Mesenchymal stem cell (in vitro differentiated cells and primary cell): Measurements from ENCODE around the gene REC114.
A peak's percentile ranks its signal among the peaks of the same experiment; 100 is the strongest.
"Not testable (repeated sequence)": the region's sequence is repeated elsewhere in the genome, so short reads cannot be mapped to it uniquely, and the experiment has no call there.

Experiments used
- DNase-seq: peaks from one replicate; pipeline ENCODE4 v3.0.0-alpha.2; 2013
- H2AFZ ChIP-seq: one replicate; pipeline ENCODE4 v1.6.1; 2013; ENCODE audit warnings: low read depth, mild to moderate bottlenecking, control low read depth, inconsistent platforms, low read length, moderate library complexity
- H2AK5ac ChIP-seq: 2 replicates; pipeline ENCODE4 v1.6.1; 2013; ENCODE audit warnings: low read length, moderate library complexity, mild to moderate bottlenecking, inconsistent platforms; ENCODE audit not compliant: severe bottlenecking
- H2BK120ac ChIP-seq: one replicate; pipeline ENCODE4 v1.6.1; 2013; ENCODE audit warnings: low read depth, mild to moderate bottlenecking, inconsistent platforms, low read length, moderate library complexity
- H2BK12ac ChIP-seq, 2 experiments: one replicate each; pipeline ENCODE4 v1.6.1; 2013; ENCODE audit warnings: inconsistent platforms in 2 of 2, low read length in 2 of 2, mild to moderate bottlenecking in 2 of 2, moderate library complexity in 2 of 2, control low read depth in 1 of 2
- H2BK15ac ChIP-seq: one replicate; pipeline ENCODE4 v1.6.1; 2013; ENCODE audit warnings: mild to moderate bottlenecking, low read depth, inconsistent platforms; ENCODE audit not compliant: poor library complexity, severe bottlenecking
- H2BK5ac ChIP-seq: 2 replicates; pipeline ENCODE4 v1.6.1; 2013; ENCODE audit warnings: low read depth, mild to moderate bottlenecking, low read length, control low read depth, inconsistent platforms; ENCODE audit not compliant: poor library complexity, severe bottlenecking
- H3K14ac ChIP-seq, 2 experiments: one replicate each; pipeline ENCODE4 v1.6.1; 2013; ENCODE audit warnings: inconsistent platforms in 2 of 2, low read length in 2 of 2, control low read depth in 1 of 2, mild to moderate bottlenecking in 1 of 2, moderate library complexity in 1 of 2
- H3K18ac ChIP-seq, 2 experiments: one replicate each; pipeline ENCODE4 v1.6.1; 2013; ENCODE audit warnings: inconsistent platforms in 2 of 2, low read length in 2 of 2, control low read depth in 1 of 2, low read depth in 1 of 2, mild to moderate bottlenecking in 1 of 2
- H3K23ac ChIP-seq, 2 experiments: one replicate each; pipeline ENCODE4 v1.6.1; 2013; ENCODE audit warnings: inconsistent platforms in 2 of 2, low read length in 2 of 2, mild to moderate bottlenecking in 2 of 2, moderate library complexity in 2 of 2, control low read depth in 1 of 2
- H3K27ac ChIP-seq: 2 replicates; pipeline ENCODE4 v1.5.1; 2013; ENCODE audit warnings: mild to moderate bottlenecking, moderate library complexity, low read length, control low read depth, inconsistent platforms; ENCODE audit not compliant: poor library complexity, severe bottlenecking
- H3K27me3 ChIP-seq, 2 experiments: 2 replicates each; pipeline versions ENCODE4 v1.6.1 to v1.7.0; 2013; ENCODE audit warnings: low read length in 2 of 2, mild to moderate bottlenecking in 2 of 2, moderate library complexity in 2 of 2, control low read depth in 1 of 2, inconsistent platforms in 1 of 2; ENCODE audit not compliant: control insufficient read depth in 1 of 2, insufficient read depth in 1 of 2
- H3K36me3 ChIP-seq, 2 experiments: 2 replicates each; pipeline versions ENCODE4 v1.6.1 to v1.7.0; 2013; ENCODE audit warnings: low read length in 2 of 2, control low read depth in 1 of 2, inconsistent platforms in 1 of 2, low read depth in 1 of 2, mild to moderate bottlenecking in 1 of 2; ENCODE audit not compliant: insufficient read depth in 2 of 2, control insufficient read depth in 1 of 2
- H3K4ac ChIP-seq, 2 experiments: one replicate each; pipeline ENCODE4 v1.6.1; 2013; ENCODE audit warnings: inconsistent platforms in 2 of 2, low read length in 2 of 2, mild to moderate bottlenecking in 2 of 2, moderate library complexity in 2 of 2, control low read depth in 1 of 2, low read depth in 1 of 2
- H3K4me1 ChIP-seq: 2 replicates; pipeline ENCODE4 v1.6.1; 2013; ENCODE audit warnings: low read depth, low read length, control low read depth; ENCODE audit not compliant: control insufficient read depth, insufficient read depth
- H3K4me2 ChIP-seq: 2 replicates; pipeline ENCODE4 v1.6.1; 2013; ENCODE audit warnings: low read length, mild to moderate bottlenecking, inconsistent platforms; ENCODE audit not compliant: poor library complexity, severe bottlenecking
- H3K4me3 ChIP-seq, 2 experiments: 2 replicates each; pipeline versions ENCODE4 v1.5.1 to v1.7.0; 2013; ENCODE audit warnings: low read length in 2 of 2, mild to moderate bottlenecking in 2 of 2, control low read depth in 1 of 2, low read depth in 1 of 2; ENCODE audit not compliant: insufficient read depth in 1 of 2
- H3K79me1 ChIP-seq: replicated peaks from 2 replicates; pipeline ENCODE4 v1.6.1; 2013; ENCODE audit warnings: mild to moderate bottlenecking, control low read depth, low read length, inconsistent platforms; ENCODE audit not compliant: poor library complexity, severe bottlenecking
- H3K9ac ChIP-seq: 2 replicates; pipeline ENCODE4 v1.7.0; 2013; ENCODE audit warnings: mild to moderate bottlenecking, low read length, moderate library complexity
- H3K9me3 ChIP-seq: 2 replicates; pipeline ENCODE4 v1.7.0; 2013; ENCODE audit warnings: mild to moderate bottlenecking, low read length; ENCODE audit not compliant: control insufficient read depth
- H4K8ac ChIP-seq: one replicate; pipeline ENCODE4 v1.6.1; 2013; ENCODE audit warnings: inconsistent platforms, mild to moderate bottlenecking, low read length, moderate library complexity
- H4K91ac ChIP-seq: one replicate; pipeline ENCODE4 v1.6.1; 2013; ENCODE audit warnings: mild to moderate bottlenecking, low read length, inconsistent platforms
- WGBS: methylation state at CpG from one replicate; pipeline ENCODE4 v1.1.7; 2013; ENCODE audit warnings: mixed read lengths; 5-methylcytosine and 5-hydroxymethylcytosine counted together

REC114 gene

DNA sequence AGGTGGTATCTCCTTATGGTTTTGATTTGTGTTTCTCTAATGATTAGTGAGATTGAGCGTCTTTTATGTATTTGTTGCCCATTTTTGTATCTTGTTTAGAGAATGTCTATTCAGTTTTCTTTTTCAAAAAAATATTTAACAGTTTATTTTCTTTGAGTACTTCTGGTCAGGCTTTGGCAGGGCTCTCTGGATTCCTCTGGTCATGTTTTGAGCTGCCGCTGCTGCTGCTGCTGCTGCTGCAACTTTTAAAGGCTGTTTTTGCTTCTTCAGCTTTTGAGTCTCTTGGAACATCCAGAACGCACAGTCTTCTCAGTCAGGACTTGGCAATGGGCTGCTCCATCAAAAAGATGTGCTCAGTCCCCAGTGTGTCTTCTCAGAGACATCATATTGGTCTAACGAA, 40.1 kb downstream of the REC114 start:
- whole genome bisulfite sequencing: 92% methylated on average over 3 of the region's 4 CpGs
- Histone ChIP-seq H3K4me2 (no peak overlapping the region), H4K91ac (no peak overlapping the region), H2AFZ (no peak overlapping the region), H4K8ac (no peak overlapping the region), H3K27me3 (peaks cover 0 to 14% of the 10 kb centered on the region in 2 experiments), H3K36me3 (no peaks in the 10 kb centered on the region), H3K4ac (no peak overlapping the region), H2BK5ac (no peak overlapping the region), H3K14ac (no peak overlapping the region), H3K27ac (no peak overlapping the region), H3K4me3 (no peak overlapping the region), H3K4me1 (no peaks in the 10 kb centered on the region), H2BK12ac (no peak overlapping the region), H3K18ac (no peak overlapping the region), H3K9ac (no peak overlapping the region), H2BK15ac (no peak overlapping the region), H2AK5ac (no peak overlapping the region), H3K79me1 (no peaks in the 10 kb centered on the region), H3K23ac (no peak overlapping the region), H2BK120ac (no peak overlapping the region), H3K9me3 (no peaks in the 10 kb centered on the region)
- no peak for DNase-seq

DNA sequence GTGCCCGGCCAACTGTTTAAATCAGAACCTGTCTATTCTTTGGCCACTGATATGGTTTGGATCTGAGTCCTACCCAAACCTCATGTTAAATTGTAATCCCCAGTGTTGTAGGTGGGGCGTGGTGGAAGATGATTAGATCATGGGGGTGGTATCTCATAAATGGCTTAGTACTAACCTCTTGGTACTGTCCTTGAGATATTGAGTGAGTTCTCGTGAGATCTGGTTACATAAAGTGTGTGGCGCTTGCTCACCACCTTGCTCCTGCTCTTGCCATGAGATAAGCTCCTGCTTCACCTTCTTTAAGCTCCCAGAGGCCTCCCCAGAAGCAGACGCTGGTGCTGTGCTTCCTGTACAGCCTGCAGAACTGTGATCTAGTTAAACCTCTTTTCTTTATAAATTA, 42.4 kb downstream of the REC114 start:
- H3K14ac ChIP-seq: no peak overlapping the region
- no peak overlapping the region for H2BK12ac ChIP-seq
- no peak overlapping the region for H2AFZ ChIP-seq
- no peak overlapping the region for H3K23ac ChIP-seq
- 92% methylated on average over 4 of the region's 5 CpGs for WGBS
- H3K18ac ChIP-seq: peak overlapping the region in 1 of 2 experiments; percentile 40
- no peak overlapping the region for H2BK15ac ChIP-seq
- H2AK5ac ChIP-seq: no peak overlapping the region
- no peak overlapping the region for H2BK120ac ChIP-seq
- H4K91ac ChIP-seq: no peak overlapping the region
- no peaks in the 10 kb centered on the region for H3K9me3 ChIP-seq
- H3K4me1 ChIP-seq: no peaks in the 10 kb centered on the region
- H3K27ac ChIP-seq: no peak overlapping the region
- peaks cover 0 to 14% of the 10 kb centered on the region in 2 experiments for H3K27me3 ChIP-seq
- H3K36me3 ChIP-seq: no peaks in the 10 kb centered on the region
- H3K4me2 ChIP-seq: no peak overlapping the region
- no peaks in the 10 kb centered on the region for H3K79me1 ChIP-seq
- no peak overlapping the region for H3K4me3 ChIP-seq
- no peak overlapping the region for H3K9ac ChIP-seq
- H3K4ac ChIP-seq: no peak overlapping the region
- no peak for DNase-seq
- H4K8ac ChIP-seq: no peak overlapping the region
- H2BK5ac ChIP-seq: no peak overlapping the region

DNA sequence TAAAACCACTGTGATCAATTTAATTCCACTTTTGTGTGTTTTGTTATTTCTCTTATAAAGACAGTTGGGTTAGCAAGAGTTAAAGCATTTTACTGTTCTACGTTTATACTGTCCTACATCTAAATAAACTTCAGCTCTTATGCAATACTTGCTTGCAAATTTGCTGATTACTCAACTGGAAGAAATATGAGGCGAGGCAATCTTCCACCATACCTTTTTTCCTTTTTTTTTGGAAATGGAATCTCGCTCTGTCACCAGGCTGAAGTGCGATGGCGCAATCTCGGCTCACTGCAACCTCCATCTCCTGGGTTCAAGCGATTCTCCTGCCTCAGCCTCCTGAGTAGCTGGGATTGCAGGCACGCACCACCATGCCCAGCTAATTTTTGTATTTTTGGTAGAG, 42.9 kb downstream of the REC114 start:
- H3K9me3 ChIP-seq, H3K4ac ChIP-seq, H3K36me3 ChIP-seq, H3K18ac ChIP-seq, H4K8ac ChIP-seq, H2BK12ac ChIP-seq, H3K27ac ChIP-seq, H2AFZ ChIP-seq, H3K4me2 ChIP-seq, H3K14ac ChIP-seq, H3K4me1 ChIP-seq, H3K9ac ChIP-seq, H2BK120ac ChIP-seq, H2BK15ac ChIP-seq, H3K4me3 ChIP-seq, H2BK5ac ChIP-seq, H3K79me1 ChIP-seq, H2AK5ac ChIP-seq, H4K91ac ChIP-seq, H3K23ac ChIP-seq: not testable (repeated sequence)
- DNase-seq: peak; percentile 42
- WGBS: 75% methylated on average over 8 of the region's 8 CpGs
- H3K27me3 ChIP-seq: peaks cover 0 to 14% of the 10 kb centered on the region in 2 experiments

DNA sequence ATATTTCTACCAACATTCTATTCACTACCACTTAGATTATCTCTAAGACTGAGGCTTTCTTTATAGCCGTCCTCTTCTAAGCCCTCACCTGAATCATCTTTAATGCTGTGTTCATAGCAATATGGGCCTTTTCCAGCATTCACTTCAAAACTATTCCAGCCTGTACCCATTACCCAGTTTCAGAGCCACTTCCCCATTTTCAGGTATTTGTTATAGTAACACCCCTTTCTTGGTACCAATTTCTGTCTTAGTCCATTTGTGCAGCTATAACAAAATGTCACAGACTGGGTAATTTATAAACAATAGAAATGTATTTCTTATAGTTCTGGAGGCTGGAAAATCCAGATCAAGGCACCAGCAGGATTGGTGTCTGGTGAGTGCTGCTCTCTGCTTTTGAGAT, 45.7 kb downstream of the REC114 start:
- Histone ChIP-seq H3K27ac (no peak overlapping the region), H2BK15ac (no peak overlapping the region), H3K23ac (no peak overlapping the region), H3K4me2 (no peak overlapping the region), H3K4ac (no peak overlapping the region), H3K9me3 (no peaks in the 10 kb centered on the region), H4K91ac (no peak overlapping the region), H2BK120ac (no peak overlapping the region), H2AFZ (no peak overlapping the region), H2AK5ac (no peak overlapping the region), H3K9ac (no peak overlapping the region), H3K4me1 (no peaks in the 10 kb centered on the region), H2BK5ac (no peak overlapping the region), H3K27me3 (peaks cover 0 to 7% of the 10 kb centered on the region in 2 experiments), H4K8ac (no peak overlapping the region), H3K18ac (no peak overlapping the region), H3K36me3 (no peaks in the 10 kb centered on the region), H3K14ac (no peak overlapping the region), H3K4me3 (no peak overlapping the region), H3K79me1 (no peaks in the 10 kb centered on the region), H2BK12ac (no peak overlapping the region)
- DNase-seq: no peak
- WGBS: 80% methylated on average over 1 of the region's 1 CpG
